ENCODE results near the gene NR3C1.
"Not testable (repeated sequence)": the region's sequence is repeated elsewhere in the genome, so short reads cannot be mapped to it uniquely, and the experiment has no call there.

NR3C1 gene

GRCh38 chr5:143337946-143338345 lies 65.5 kb downstream of the NR3C1 start:
- DNase-seq (ENCODE audit: low read depth in 2 of 2) = no peak

GRCh38 chr5:143336485-143336884 lies 67.0 kb downstream of the NR3C1 start:
- no peak for DNase-seq (ENCODE audit: low read depth in 2 of 2)

DNA sequence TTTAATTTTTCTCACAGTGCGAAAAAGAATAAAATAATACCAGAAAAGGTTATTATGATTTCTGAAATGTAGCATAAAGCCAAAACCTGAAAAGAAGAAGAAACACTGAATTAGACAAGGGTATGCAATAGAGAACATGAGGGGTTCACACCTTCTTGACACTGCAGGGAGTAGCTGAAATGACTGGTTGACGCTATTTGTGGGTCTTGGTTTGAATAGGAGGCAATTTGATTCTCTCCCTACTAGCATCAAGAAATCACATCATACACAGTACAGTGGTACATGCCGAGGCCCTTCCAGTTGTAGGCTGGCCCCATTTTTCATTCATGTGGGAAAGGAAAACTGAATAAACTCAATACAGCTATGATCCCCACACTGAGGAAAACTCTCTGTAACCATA lies 68.6 kb downstream of the NR3C1 start:
- no peak for DNase-seq (ENCODE audit: low read depth in 2 of 2)

GRCh38 chr5:143334380-143334779 lies 69.1 kb downstream of the NR3C1 start:
- DNase-seq (ENCODE audit: low read depth in 2 of 2) = not testable (repeated sequence)

DNA sequence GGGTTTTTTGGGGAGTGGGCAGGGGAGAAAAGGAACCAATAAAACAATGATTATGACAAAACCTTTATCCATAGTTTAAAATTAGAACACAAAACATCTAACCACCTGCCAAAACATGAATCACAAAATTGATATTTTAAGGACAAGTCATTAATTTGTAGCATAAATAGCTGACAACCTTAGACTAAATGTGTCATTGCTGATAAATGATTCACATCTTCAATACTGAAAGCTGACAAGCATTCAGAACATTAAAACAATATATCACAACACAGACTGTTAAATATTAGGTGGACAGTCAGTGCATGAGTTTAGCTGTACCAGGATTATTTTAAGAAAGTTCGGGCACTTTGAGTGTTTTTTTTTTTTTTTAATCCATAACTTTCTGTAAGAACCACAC lies 71.5 kb downstream of the NR3C1 start:
- no peak for DNase-seq (ENCODE audit: low read depth in 2 of 2)

DNA sequence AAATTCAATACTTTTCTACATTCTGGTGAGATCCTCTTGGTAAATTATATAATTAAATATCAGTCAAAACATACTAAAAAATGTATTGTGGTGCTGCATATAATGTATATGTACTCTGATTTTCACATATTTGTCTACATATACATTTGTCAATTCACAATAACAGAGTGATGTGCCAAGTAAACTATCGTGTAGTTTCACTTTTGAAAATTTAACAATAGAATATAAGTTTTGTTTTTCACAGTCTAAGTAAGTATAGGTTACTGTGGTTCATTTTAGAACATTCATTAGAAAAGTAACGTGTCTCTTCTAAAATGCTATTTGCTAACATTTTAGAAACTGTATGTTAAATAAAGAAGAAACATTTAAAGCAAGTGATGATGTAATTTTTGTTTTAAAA lies 73.6 kb downstream of the NR3C1 start:
- no peak for DNase-seq (ENCODE audit: low read depth in 2 of 2)

DNA sequence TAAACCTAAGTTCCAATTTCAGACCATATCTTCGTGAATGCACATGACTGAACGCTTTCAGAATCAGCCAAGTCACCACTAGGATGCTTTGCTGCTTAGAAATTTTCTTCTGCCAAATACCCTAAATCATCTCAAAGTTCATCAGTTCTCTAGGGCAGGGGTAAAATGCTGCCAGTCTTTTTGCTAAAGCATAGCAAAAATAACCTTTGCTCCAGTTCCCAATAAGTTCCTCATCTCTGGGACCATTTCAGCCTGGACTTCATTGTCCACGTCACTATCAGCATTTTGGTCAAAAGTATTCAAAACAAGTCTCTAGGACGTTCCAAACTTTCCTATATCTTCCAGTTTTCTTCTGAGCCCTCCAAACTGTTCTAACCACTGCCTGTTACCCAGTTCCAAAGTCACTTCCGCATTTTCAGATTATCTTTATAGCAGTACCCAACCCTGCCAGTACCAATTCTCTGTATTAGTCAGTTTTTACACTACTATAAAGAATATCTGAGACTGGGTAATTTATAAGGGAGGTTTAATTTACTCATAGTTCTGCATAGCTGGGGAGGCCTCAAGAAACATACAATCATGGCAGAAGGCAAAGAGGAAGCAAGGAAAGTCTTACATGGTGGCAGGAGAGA lies 74.8 kb downstream of the NR3C1 start:
- DNase-seq (ENCODE audit: low read depth in 2 of 2) = no peak

- DNase-seq (ENCODE audit: low read depth in 2 of 2) = not testable (repeated sequence)
These were observed 78.4 kb downstream of the NR3C1 start for GRCh38 chr5:143325086-143325485.

- not testable (repeated sequence) for DNase-seq (ENCODE audit: low read depth in 2 of 2)
These were observed 80.4 kb downstream of the NR3C1 start for GRCh38 chr5:143322931-143323630.

DNA sequence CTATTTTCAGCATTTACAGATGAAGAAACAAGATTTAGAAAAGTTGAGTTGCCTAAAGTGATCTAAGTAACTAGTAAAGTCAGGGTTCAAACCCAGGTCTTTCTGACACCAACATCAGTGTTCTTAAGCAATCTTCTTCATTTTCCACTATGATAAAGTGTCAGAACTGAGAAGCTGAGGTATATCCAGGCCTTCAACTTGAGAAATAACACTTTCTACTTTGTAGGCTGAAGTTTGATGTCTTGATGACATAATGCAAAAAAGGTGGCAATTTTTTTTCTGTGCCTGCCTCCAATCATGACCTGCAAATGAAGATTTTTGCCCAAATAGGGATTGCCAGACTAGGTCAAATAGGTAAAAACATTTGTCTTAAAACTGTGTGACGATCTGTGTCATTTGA lies 81.3 kb downstream of the NR3C1 start:
- no peak for DNase-seq (ENCODE audit: low read depth in 2 of 2)

- no peak for DNase-seq (ENCODE audit: low read depth in 2 of 2)
These were observed 83.9 kb downstream of the NR3C1 start for GRCh38 chr5:143319437-143320227.

DNA sequence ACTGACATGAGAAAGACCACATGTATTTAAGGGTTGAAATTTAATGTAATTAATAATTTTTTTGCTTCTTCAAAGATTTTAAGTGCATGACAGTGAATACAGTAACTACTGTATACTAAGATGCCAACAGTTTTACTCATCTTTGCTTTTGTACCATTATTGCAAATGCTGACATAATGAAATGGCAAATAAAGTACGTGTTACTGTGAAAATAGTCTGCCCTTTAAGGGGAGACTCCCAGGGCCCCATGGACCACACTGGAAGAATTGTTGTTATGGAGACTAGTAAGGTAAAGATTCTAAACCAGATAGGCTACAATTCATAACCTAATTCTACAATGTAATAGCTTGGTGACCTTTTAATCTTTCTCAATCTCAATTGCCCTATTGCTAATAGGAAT lies 84.7 kb downstream of the NR3C1 start:
- no peak for DNase-seq (ENCODE audit: low read depth in 2 of 2)

- DNase-seq (ENCODE audit: low read depth in 2 of 2) = no peak
These were observed 85.2 kb downstream of the NR3C1 start for GRCh38 chr5:143318270-143318669.

- DNase-seq (ENCODE audit: low read depth in 2 of 2) = no peak
These were observed 86.4 kb downstream of the NR3C1 start for GRCh38 chr5:143316844-143317631.

GRCh38 chr5:143316337-143316736 lies 87.1 kb downstream of the NR3C1 start:
- no peak for DNase-seq (ENCODE audit: low read depth in 2 of 2)

DNA sequence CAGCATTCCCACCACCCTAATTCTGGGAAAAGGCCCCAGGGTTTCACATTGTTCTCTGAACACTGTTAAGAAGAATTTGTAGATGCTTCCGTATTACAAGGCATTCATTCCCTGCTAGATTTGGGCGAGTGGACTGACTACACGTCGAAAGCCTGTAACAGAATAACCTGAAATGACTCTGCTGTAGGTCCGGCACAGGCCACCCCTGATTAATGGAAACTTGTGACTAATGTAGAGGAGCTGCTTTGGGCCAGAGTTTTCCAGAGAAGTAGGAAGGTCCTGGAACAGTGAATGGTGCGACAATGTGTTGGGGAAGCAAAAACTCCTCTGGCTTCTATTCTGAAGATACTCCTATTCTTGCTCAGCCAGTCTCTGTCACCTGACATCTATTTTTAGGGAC lies 87.6 kb downstream of the NR3C1 start:
- no peak for DNase-seq (ENCODE audit: low read depth in 2 of 2)

- DNase-seq (ENCODE audit: low read depth in 2 of 2) = no peak
These were observed 88.3 kb downstream of the NR3C1 start for GRCh38 chr5:143315214-143315613.

DNA sequence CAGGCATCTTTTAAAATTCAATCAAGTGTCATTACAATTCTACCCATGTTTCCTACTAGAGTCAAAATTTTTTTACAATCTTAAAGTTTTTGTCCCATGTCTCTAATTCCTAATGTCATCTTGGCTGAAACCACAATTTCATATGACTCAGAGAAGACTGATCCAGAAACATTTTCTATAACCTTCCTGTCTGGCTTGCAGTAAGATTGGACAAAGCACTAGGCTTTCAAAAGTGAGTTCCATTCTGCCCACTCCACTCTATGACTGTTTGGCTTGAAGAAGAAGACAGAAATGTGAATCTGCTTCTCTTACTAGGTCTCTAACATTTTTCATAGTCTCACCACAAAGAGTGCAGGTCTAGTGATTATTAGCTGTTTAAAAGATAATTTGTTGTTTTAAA lies 88.8 kb downstream of the NR3C1 start:
- no peak for DNase-seq (ENCODE audit: low read depth in 2 of 2)

DNA sequence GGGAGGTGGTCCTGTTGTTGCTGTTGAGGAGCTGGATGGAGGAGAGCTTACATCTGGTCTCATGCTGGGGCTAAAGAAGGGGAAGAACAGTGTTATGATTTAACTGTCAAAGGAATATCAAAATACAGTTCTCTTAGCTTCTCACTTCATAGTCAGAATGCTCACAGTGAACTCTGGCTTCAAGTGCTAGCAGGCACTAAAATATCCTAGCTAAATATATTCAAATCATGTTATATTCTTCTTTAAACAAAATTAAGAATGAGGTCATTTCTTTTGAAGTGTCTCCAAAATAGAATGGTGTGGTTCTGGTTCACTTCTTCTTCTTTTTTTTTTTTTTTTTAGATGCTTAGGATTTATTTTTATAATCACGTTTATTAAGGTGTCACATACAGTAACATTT lies 89.4 kb downstream of the NR3C1 start:
- no peak for DNase-seq (ENCODE audit: low read depth in 2 of 2)

- no peak for DNase-seq (ENCODE audit: low read depth in 2 of 2)
These were observed 90.1 kb downstream of the NR3C1 start for GRCh38 chr5:143313298-143313852.

GRCh38 chr5:143312822-143313221 lies 90.7 kb downstream of the NR3C1 start:
- DNase-seq (ENCODE audit: low read depth in 2 of 2) = no peak

DNA sequence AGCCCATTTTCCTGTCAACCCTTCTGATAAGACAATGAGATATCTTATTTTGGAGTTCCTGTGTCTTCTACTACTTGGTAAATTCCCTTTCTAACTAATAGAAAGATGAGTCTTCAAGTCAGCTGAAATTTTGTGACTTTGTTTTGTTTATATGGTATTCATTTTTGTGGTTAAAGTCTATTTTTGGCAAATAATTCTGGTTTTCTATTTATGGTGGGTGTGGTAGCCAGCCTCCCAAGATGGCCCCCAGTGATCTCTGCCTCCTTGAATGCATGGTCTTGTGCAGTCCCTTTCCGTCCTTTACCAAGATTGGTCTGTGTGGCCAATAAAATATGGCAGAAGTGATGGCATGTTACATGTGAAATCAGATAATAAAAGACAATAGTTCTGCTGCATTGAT lies 91.5 kb downstream of the NR3C1 start:
- DNase-seq (ENCODE audit: low read depth in 2 of 2) = no peak
